ENCODE results near the gene INPP5F. TPM values are rescaled to one million over a fixed set of nuclear protein-coding genes. Genes with fewer than 3 reads are reported as not detected.

INPP5F gene
- total RNA-seq = 37.4 and 63.0 TPM in 2 replicates

GRCh38 chr10:119725828-119726675 is at the start of gene INPP5F:
Gene INPP5F, plus strand, starts transcription at chr10:119726050. Its CDS starts 213 bp downstream, at chr10:119726263.

GRCh38 chr10:119872610-119872859 is 146.7 kb downstream of the INPP5F start, which contains the start of gene MCMBP:
Gene MCMBP, minus strand, starts transcription at chr10:119872843. Its CDS starts 259 bp downstream, at chr10:119872584.

Small RNAs within 50 kb of the gene (small RNA-seq; reads per million reads assigned to genes)
- gene RN7SL846P = not detected

Other genes starting within 250 kb of the INPP5F start
- gene RGS10, start 183.3 kb upstream of the INPP5F start, total RNA-seq = 32.1 and 35.9 TPM in 2 replicates
- 79.0 and 93.8 TPM in 2 replicates for gene TIAL1, start 129.1 kb upstream of the INPP5F start, total RNA-seq
- 25.1 and 39.3 TPM in 2 replicates for gene BAG3, start 74.7 kb upstream of the INPP5F start, total RNA-seq
- 93.2 and 116 TPM in 2 replicates for gene MCMBP, start 146.8 kb downstream of the INPP5F start, total RNA-seq
- gene SEC23IP, start 166.7 kb downstream of the INPP5F start, total RNA-seq = 42.5 and 64.8 TPM in 2 replicates

Data from thoracic aorta endothelial cell (primary cell).